Measurements from ENCODE around the gene SLC25A42.

SLC25A42 gene

DNA sequence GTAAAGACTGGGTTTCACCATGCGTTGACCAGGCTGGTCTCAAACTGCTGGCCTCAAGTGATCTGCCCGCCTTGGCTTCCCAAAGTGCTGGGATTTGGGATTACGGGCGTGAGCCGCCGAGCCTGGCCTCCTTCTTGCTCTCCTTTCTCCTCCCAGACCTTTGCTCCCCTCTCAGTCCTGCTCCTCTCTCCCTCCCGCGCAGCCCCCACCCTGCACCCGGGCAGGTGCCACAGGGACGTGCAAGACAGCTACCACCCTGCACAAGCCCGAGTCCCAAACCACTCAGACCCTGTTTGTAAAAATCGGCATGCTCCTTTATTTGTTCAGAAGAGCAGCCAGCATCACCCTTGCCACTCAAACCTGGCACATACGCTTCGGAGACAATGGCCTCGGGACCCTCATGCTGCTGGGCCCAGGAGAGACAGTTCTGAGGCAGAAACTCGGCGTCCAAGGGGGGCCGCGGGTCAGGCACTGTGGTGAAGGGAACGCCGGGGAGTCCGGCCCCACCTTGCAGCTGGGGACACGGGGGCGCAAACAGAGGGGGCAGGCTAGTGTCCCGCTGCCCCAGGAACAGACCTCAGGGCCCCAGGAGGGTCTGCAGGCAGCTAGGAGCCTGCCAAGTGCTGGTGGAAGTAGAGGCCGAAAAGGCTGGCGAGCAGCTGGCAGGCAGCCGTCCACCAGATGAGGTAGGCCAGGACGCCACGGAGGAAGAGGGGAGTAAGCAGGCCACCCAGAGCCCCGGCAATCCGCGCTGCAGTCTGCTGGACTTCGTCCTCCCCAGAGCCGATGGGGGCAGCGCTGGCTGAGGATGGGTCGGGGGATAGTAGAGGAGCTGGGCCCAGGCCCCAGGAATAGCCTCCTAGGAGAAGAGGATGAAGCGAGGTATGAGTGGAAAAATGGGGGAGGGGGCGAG lies 55.8 kb downstream of the SLC25A42 start:
- intact Hi-C loops (cut with DNase I; ENCODE audit: low total_unique reads), result loop anchor here (5.0 kb wide), 1 partner anchor 67 kb away; no protein-coding TSS in a partner anchor
- Histone ChIP-seq H3K4me1 (no peaks in the 10 kb centered on the region), H3K36me3 (peaks cover 23 to 48% (median 24%) of the 10 kb centered on the region in 3 donors), H3K27me3 (no peaks in the 10 kb centered on the region), H3K4me3 (no peak overlapping the region), H3K9me3 (peaks cover 0 to 6% (median 0%) of the 10 kb centered on the region in 3 donors), H3K27ac (no peak overlapping the region)
- TF ChIP-seq, protein P1, sequence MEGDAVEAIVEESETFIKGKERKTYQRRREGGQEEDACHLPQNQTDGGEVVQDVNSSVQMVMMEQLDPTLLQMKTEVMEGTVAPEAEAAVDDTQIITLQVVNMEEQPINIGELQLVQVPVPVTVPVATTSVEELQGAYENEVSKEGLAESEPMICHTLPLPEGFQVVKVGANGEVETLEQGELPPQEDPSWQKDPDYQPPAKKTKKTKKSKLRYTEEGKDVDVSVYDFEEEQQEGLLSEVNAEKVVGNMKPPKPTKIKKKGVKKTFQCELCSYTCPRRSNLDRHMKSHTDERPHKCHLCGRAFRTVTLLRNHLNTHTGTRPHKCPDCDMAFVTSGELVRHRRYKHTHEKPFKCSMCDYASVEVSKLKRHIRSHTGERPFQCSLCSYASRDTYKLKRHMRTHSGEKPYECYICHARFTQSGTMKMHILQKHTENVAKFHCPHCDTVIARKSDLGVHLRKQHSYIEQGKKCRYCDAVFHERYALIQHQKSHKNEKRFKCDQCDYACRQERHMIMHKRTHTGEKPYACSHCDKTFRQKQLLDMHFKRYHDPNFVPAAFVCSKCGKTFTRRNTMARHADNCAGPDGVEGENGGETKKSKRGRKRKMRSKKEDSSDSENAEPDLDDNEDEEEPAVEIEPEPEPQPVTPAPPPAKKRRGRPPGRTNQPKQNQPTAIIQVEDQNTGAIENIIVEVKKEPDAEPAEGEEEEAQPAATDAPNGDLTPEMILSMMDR (IDR thresholded peaks at IDR 0.05), result no peak
- no peak for DNase-seq

DNA sequence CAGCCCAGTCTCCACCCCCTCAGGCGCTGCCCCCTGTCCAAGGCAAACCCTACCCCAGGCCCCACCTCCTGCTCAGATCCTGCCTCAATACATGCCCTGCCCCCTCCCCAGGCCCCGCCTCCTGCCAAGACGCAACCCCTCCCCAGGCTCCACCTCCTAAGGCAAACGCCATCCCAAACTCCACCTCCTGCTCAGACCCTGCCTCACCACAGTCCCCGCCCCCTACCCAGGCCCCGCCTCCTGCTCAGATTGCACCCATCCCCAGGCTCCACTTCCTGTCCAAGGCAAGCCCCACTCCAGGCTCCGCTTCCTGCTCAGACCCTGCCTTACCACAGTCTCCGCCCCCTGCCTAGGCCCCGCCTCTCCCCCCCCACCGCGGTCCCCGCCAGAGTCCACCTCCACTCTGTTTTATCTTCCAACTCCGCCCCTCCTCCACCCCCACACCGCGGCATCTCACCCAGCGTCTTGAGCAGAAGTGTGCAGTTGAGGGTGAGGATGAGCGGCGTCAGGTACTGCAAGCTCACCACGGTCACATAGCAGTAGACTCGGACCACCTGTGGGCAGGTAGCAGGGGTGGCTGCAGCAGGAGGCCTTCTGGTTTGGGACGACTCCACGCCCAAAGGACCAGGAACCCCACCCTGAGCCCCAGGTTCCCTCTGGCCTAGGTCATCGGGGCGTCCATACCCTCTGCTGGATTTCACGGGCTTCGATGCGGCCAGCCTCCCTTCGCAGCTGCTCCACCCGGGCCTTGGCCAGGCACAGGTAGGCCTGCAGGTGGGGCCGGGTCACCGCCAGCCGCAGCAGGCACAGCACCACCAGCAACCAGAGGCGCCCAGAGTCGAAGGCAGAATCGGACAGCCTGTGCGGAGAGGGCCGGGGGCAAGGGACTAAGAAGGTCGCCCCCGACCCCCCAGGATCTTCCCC lies 56.8 kb downstream of the SLC25A42 start:
- DNase-seq, result no peak
- no peaks in the 10 kb centered on the region for H3K27me3 ChIP-seq
- no peak overlapping the region for H3K4me3 ChIP-seq
- no peak overlapping the region for H3K27ac ChIP-seq
- intact Hi-C loops (cut with DNase I; ENCODE audit: low total_unique reads), result no loop called here
- TF ChIP-seq, protein P1 (IDR thresholded peaks at IDR 0.05), result no peak
- H3K36me3 ChIP-seq, result peaks cover 23 to 48% (median 24%) of the 10 kb centered on the region in 3 donors
- H3K4me1 ChIP-seq, result no peaks in the 10 kb centered on the region
- peaks cover 0 to 6% (median 0%) of the 10 kb centered on the region in 3 donors for H3K9me3 ChIP-seq

DNA sequence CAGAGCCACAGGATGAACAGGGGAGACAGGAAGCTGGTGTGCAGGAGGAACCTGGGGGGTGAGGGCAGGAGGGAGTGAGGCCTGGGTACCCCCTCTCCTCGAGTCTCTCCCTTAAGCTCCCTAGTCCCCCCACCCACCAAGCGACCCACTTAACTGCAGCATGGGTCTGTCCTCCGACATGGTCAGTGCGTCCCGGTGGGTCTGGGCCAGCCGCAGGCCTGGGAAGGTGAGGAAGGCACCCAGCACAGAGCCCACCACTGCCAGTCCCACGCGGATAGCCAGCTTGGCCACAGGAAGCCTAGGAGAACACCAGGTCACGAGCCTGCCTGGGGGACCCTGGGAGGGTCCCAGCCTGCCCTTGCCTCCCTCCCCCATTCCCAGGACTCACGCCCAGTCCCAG lies 57.6 kb downstream of the SLC25A42 start:
- intact Hi-C loops (cut with DNase I; ENCODE audit: low total_unique reads), result no loop called here

DNA sequence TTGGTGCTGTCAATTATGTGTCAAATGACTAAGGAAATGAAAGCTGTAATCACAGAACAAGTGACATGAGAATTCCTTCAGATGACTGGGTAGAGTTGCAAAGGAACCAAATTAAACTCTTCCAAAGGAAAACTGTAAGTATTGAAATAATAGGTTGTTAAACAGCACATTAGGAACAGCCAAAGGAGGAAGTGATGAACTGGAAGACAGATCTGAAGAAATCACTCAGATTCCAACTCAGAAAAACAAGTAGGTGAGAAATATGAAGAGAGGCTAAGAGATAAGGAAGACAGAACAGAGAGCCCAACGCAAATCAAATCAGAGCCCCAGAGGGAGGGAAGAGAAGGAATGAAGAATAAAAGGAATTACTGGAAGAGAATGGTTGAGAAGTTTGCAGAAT lies 59.1 kb downstream of the SLC25A42 start:
- TF ChIP-seq, protein P1 (IDR thresholded peaks at IDR 0.05), result no peak
- Histone ChIP-seq H3K4me3 (no peak overlapping the region), H3K36me3 (peaks cover 23 to 48% (median 24%) of the 10 kb centered on the region in 3 donors), H3K27ac (no peak overlapping the region), H3K4me1 (no peaks in the 10 kb centered on the region), H3K9me3 (peaks cover 0 to 6% (median 0%) of the 10 kb centered on the region in 3 donors), H3K27me3 (no peaks in the 10 kb centered on the region)
- intact Hi-C loops (cut with DNase I; ENCODE audit: low total_unique reads), result no loop called here
- DNase-seq, result no peak

More for the DNA sequence above, 57.6 kb downstream of the SLC25A42 start:
- TF ChIP-seq, protein P1 (IDR thresholded peaks at IDR 0.05), result no peak
- Histone ChIP-seq H3K4me3 (no peak overlapping the region), H3K27me3 (no peaks in the 10 kb centered on the region), H3K27ac (no peak overlapping the region), H3K9me3 (peaks cover 0 to 6% (median 0%) of the 10 kb centered on the region in 3 donors), H3K4me1 (no peaks in the 10 kb centered on the region), H3K36me3 (peaks cover 23 to 48% (median 24%) of the 10 kb centered on the region in 3 donors)
- DNase-seq, result no peak

DNA sequence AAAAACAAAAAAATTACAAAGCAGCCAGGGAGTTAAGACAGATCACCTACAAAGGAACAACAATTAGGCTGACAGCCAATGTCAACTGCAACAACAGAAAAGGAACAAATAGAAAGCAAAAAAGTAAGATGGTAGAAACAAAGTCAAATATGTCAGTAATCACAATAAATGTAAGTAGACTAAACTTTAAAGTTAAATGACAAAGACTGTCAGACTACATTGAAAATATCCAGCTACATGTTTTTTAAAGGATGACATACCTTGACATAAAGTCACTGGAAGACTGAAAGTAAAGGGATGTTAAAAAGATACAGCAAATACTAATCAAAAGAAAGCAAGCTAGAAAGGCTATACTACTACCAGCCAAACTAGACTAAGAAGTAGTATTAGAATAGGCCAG lies 59.6 kb downstream of the SLC25A42 start:
- intact Hi-C loops (cut with DNase I; ENCODE audit: low total_unique reads), result no loop called here
- H3K9me3 ChIP-seq, result peaks cover 0 to 6% (median 0%) of the 10 kb centered on the region in 3 donors
- TF ChIP-seq, protein P1 (IDR thresholded peaks at IDR 0.05), result no peak
- H3K36me3 ChIP-seq, result peaks cover 23 to 43% (median 24%) of the 10 kb centered on the region in 3 donors
- no peak overlapping the region for H3K27ac ChIP-seq
- H3K4me3 ChIP-seq, result no peak overlapping the region
- DNase-seq, result no peak
- no peaks in the 10 kb centered on the region for H3K4me1 ChIP-seq
- no peaks in the 10 kb centered on the region for H3K27me3 ChIP-seq
